Heart right ventricle (tissue), 16 donors: Measurements from ENCODE around the gene SLC1A2. TPM values are rescaled to one million over a fixed set of nuclear protein-coding genes. Genes with fewer than 3 reads are reported as not detected.

Experiments
- ATAC-seq, 8 donors: fragments of 200-7000 bp; cut with Tn5 transposase; one replicate each; pipeline ENCODE4 v1.9.1; 2020; ENCODE audit warnings: mild to moderate bottlenecking in 8 of 8, moderate library complexity in 8 of 8, moderate number of reproducible peaks in 1 of 8
- DNase-seq, 2 donors: peaks; one replicate each; pipeline ENCODE4 v3.0.0-alpha.2; 2020
- H3K27ac ChIP-seq, 10 donors: fragments of 200-600 bp; sonication (generic) in 2 of 10; one replicate each; pipeline versions ENCODE4 v1.5.0 to v1.8.0; 2020 to 2022; ENCODE audit warnings: mild to moderate bottlenecking in 3 of 10
- H3K27me3 ChIP-seq, 7 donors: fragments of 200-600 bp; one replicate each; pipeline ENCODE4 v1.8.0; 2021 to 2022; ENCODE audit warnings: mild to moderate bottlenecking in 2 of 7
- H3K36me3 ChIP-seq, 9 donors: fragments of 200-600 bp; sonication (generic) in 1 of 9; one replicate each; pipeline versions ENCODE4 v1.5.0 to v1.8.0; 2020 to 2022; ENCODE audit warnings: mild to moderate bottlenecking in 2 of 9
- H3K4me1 ChIP-seq, 9 donors: fragments of 200-600 bp; sonication (generic) in 1 of 9; one replicate each; pipeline versions ENCODE4 v1.5.0 to v1.8.0; 2020 to 2022; ENCODE audit warnings: mild to moderate bottlenecking in 4 of 9
- H3K4me3 ChIP-seq, 10 donors: fragments of 200-600 bp; sonication (generic) in 2 of 10; one replicate each; pipeline versions ENCODE4 v1.5.0 to v1.8.0; 2020 to 2022; ENCODE audit warnings: mild to moderate bottlenecking in 7 of 10, moderate library complexity in 2 of 10
- H3K9me3 ChIP-seq, 11 donors: fragments of 200-600 bp in 10 of 11; sonication (generic) in 2 of 11; one replicate each; pipeline versions ENCODE4 v1.5.0 to v1.8.0; 2013 to 2022; ENCODE audit warnings: mild to moderate bottlenecking in 2 of 11, control low read depth in 1 of 11, moderate library complexity in 1 of 11
- WGBS, 2 donors: extraction: QIAGEN DNeasy Blood & Tissue Kit; methylation state at CpG; one replicate each; pipeline ENCODE4 v1.1.7; 2013; ENCODE audit warnings: inconsistent platforms in 1 of 2; 5-methylcytosine and 5-hydroxymethylcytosine counted together
- intact Hi-C, 10 donors: fragments of 100-400 bp; cut with DNase I; formaldehyde crosslinking; loops; one replicate each; pipeline versions ENCODE4 v1.11.1 to v1.14.2; 2022
- polyA plus RNA-seq, 2 donors: library from polyadenylated mRNA; stranded (reverse); fragments of 200-250 nt; gene quantifications; one replicate each; pipeline ENCODE4 v1.2.3, GENCODE V29; 2013
- total RNA-seq, 10 donors: library from RNA; stranded (reverse); fragmentation: NEBNext Ultra II Directional in 3 of 10; extraction: Animal tissue kit (Norgen Biotek cat#: 25700) in 3 of 10; gene quantifications; one replicate each; pipeline versions ENCODE4 v1.2.1 to v1.2.4, GENCODE V29; 2021 to 2023
- TF ChIP-seq, protein P1 (sequence below), 9 donors: fragments of 200-600 bp; sonication (generic) in 2 of 9; IDR thresholded peaks; one replicate each; pipeline versions ENCODE4 v1.5.0 to v1.8.0; 2021 to 2022; ENCODE audit warnings: antibody characterized with exemption in 9 of 9, mild to moderate bottlenecking in 5 of 9, moderate library complexity in 1 of 9
- donor health status: Arrhythmogenic right ventricular cardiomyopathy.
- donor health status: ischemic (EF 13 %, LVEDD 7.1; RV severe dilation, severe dysfunction).
- donor health status: healthy with polysubstance abuse.
- donor health status: DM: no; HTN: yes; CAD: no.
- donor health status: DM: no; HTN: no; CAD: no.
- donor health status: ischemic (EF 25% LVEDD 6.9; RV normal size, moderate dysfunction).
- donor health status: ischemic (EF 25% LVEDD 5.7; RV mildly dilated, moderate dysfunction).
- donor health status: healthy.
- donor health status: DM: yes; HTN: yes; CAD: no.
- donor health status: Ischemic cardiomyopathy.
- donor health status: ischemic (EF 35%, LVEDD 5.7; RV mildly dilated, moderate dysfunction).
- donor health status: nonischemic (EF 11% LVEDD 7.7; RV severe dilation, severe dysfunction).
- donor health status: DM: yes; HTN: yes; CAD: no.
- donor health status: PGD.
- donor health status: ischemic (EF 29% LVEDD 5.4; RV normal size, mild dysfunction).
- donor health status: nonischemic (EF 23%, LVEDD 6.1; RV moderate dilation, normal function).

The SLC1A2 gene
- total and polyA plus RNA-seq, 12 donors = 0.29 to 25.8 (median 3.4) TPM

DNA sequence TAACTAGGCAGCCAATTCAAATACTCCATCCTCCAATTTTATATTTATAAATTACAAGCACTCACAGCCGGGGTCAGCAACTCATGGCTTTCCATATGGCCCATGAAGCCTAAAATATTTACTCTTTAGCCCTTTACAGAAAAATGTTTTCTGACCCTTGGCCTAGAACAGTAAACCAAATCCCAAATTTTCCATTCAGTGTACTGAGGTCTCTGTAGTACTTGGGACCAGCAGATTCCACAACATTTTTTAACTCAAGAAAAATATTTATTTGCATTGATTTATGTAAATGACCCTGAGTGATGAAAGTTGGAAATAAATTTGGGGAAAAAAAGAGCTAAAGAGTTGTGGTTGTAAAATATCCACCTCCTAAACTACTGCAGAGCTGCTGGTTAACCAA lies 82.6 kb downstream of the SLC1A2 start:
- peak overlapping the region in 1 of 10 donors; percentile 61 for H3K27ac ChIP-seq
- intact Hi-C loops = no loop called here
- no peak overlapping the region for H3K4me3 ChIP-seq
- ATAC-seq (no peak), DNase-seq (no peak)
- H3K4me1 ChIP-seq = peaks cover 0 to 47% (median 9%) of the 10 kb centered on the region in 9 donors
- peaks cover 0 to 9% (median 0%) of the 10 kb centered on the region in 11 donors for H3K9me3 ChIP-seq
- WGBS, 2 donors = 75 to 84% methylated on average over 1 of the region's 1 CpG
- TF ChIP-seq, protein P1, sequence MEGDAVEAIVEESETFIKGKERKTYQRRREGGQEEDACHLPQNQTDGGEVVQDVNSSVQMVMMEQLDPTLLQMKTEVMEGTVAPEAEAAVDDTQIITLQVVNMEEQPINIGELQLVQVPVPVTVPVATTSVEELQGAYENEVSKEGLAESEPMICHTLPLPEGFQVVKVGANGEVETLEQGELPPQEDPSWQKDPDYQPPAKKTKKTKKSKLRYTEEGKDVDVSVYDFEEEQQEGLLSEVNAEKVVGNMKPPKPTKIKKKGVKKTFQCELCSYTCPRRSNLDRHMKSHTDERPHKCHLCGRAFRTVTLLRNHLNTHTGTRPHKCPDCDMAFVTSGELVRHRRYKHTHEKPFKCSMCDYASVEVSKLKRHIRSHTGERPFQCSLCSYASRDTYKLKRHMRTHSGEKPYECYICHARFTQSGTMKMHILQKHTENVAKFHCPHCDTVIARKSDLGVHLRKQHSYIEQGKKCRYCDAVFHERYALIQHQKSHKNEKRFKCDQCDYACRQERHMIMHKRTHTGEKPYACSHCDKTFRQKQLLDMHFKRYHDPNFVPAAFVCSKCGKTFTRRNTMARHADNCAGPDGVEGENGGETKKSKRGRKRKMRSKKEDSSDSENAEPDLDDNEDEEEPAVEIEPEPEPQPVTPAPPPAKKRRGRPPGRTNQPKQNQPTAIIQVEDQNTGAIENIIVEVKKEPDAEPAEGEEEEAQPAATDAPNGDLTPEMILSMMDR (IDR thresholded peaks at IDR 0.05) = no peak
- H3K27me3 ChIP-seq = no peaks in the 10 kb centered on the region
- no peaks in the 10 kb centered on the region for H3K36me3 ChIP-seq

DNA sequence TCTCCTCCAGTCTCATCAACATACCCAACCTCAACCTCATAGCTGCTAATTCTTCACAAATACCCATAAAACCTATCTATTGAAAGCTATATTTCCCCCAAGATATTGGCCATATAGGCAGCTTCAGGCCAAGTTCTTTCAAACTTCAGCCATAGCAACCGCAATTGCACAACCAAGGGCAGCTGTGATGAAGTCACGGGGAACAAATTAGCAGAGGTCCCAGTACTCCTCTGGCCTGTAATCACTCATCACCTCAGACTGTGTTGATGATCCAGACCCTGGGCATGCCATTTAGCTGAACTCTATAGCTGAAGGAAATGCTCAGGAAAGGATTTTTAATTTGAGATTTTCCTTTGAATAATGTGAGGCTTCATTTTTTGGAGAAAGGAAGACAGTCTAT lies 84.1 kb downstream of the SLC1A2 start:
- H3K27me3 ChIP-seq = no peaks in the 10 kb centered on the region
- ATAC-seq (peak in 3 of 8 donors; percentile 39 to 75 (median 50)), DNase-seq (no peak)
- peaks cover 0 to 9% (median 0%) of the 10 kb centered on the region in 11 donors for H3K9me3 ChIP-seq
- TF ChIP-seq, protein P1 (IDR thresholded peaks at IDR 0.05) = no peak
- intact Hi-C loops = no loop called here
- no peaks in the 10 kb centered on the region for H3K36me3 ChIP-seq
- H3K4me1 ChIP-seq = peaks cover 0 to 52% (median 15%) of the 10 kb centered on the region in 9 donors
- no peak overlapping the region for H3K4me3 ChIP-seq
- WGBS, 2 donors = 85 to 86% methylated on average over 2 of the region's 2 CpGs
- no peak overlapping the region for H3K27ac ChIP-seq

DNA sequence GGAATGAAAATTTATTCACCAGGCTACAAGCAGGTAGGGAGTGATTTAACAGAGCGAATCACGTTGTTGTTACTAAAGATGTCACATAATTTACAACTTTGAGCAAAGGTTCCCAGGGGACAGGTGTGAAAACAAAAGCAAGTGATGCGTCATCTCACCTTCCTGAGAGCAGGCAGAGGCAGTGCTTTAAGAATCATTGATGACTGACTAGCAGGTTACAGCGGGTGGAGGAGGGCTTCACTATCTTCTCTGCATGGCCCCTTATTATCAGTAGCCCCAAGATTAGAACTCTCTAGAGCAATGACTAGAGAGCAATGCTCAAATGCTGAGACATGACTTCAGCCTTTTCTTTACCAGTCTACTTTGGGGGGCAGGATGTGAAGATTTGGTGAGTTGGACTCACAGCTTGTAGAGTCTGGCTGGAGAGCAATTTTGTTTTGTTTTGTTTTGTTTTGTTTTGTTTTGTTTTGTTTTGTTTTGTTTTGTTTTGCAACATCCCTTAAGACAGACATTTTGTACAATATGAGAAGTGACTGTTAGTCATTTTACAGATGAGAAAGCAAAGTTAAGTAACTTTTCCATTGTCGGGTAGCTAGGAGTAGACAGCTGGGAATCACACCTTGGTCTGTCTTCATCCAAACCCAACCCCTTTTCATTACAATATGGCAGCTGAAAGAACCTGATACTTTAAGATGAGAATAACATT lies 84.8 kb downstream of the SLC1A2 start:
- DNase-seq (no peak), ATAC-seq (no peak)
- H3K36me3 ChIP-seq = no peaks in the 10 kb centered on the region
- intact Hi-C loops = no loop called here
- no peak overlapping the region for H3K4me3 ChIP-seq
- no peaks in the 10 kb centered on the region for H3K27me3 ChIP-seq
- H3K4me1 ChIP-seq = peaks cover 0 to 50% (median 14%) of the 10 kb centered on the region in 9 donors
- 77 to 79% methylated on average over 5 of the region's 5 CpGs for WGBS, 2 donors
- peaks cover 0 to 9% (median 0%) of the 10 kb centered on the region in 11 donors for H3K9me3 ChIP-seq
- TF ChIP-seq, protein P1 (IDR thresholded peaks at IDR 0.05) = no peak
- H3K27ac ChIP-seq = peak overlapping the region in 1 of 10 donors; percentile 27

DNA sequence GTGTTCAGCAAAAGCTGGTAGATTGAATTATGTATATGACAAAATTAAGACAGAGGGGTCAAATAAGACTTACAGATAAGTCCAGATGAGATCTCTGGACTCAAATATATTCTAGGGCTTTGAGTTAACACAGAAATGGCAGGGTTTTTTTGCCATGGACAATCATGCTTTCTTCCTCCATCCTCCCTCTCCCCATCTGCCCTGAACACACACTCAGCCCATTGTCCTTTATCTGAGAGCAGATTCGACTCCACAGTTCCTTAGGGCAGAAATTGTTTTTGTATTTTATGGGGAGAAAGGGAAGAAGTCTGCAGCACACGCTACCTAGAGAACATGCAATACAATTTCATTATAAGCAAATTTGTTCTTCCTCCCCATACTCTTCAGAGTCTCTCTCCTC lies 86.8 kb downstream of the SLC1A2 start:
- H3K4me1 ChIP-seq = peaks cover 0 to 49% (median 21%) of the 10 kb centered on the region in 9 donors
- TF ChIP-seq, protein P1 (IDR thresholded peaks at IDR 0.05) = no peak
- intact Hi-C loops = no loop called here
- no peak for ATAC-seq
- H3K4me3 ChIP-seq = no peak overlapping the region
- 80 to 84% methylated on average over 2 of the region's 2 CpGs for WGBS, 2 donors
- H3K27me3 ChIP-seq = no peaks in the 10 kb centered on the region
- no peaks in the 10 kb centered on the region for H3K36me3 ChIP-seq
- peaks cover 0 to 8% (median 0%) of the 10 kb centered on the region in 11 donors for H3K9me3 ChIP-seq
- no peak for DNase-seq
- H3K27ac ChIP-seq = no peak overlapping the region
